GM12892 (cell line): ENCODE data around the gene WFDC1.

ENCODE experiments used
- DNase-seq: peaks from one replicate; pipeline ENCODE4 v3.0.0; 2011; ENCODE audit not compliant: insufficient read length
- FAIRE-seq: peaks from 2 replicates; lab custom pipeline; 2011; peaks lifted over from hg19 to GRCh38; lab: Jason Lieb, UNC
- POLR2A ChIP-seq: IDR thresholded peaks from 2 replicates; pipeline ENCODE4 v1.6.1; 2011; ENCODE audit warnings: low read depth, low read length, control low read depth
- POLR2AphosphoS5 ChIP-seq: IDR thresholded peaks from 2 replicates; pipeline ENCODE4 v1.6.1; 2011; ENCODE audit warnings: low read depth, low read length, control low read depth
- TAF1 ChIP-seq: IDR thresholded peaks from 2 replicates; pipeline ENCODE4 v1.6.1; 2011; ENCODE audit warnings: low read depth, mild to moderate bottlenecking, control low read depth, low read length, borderline replicate concordance

Gene WFDC1

DNA sequence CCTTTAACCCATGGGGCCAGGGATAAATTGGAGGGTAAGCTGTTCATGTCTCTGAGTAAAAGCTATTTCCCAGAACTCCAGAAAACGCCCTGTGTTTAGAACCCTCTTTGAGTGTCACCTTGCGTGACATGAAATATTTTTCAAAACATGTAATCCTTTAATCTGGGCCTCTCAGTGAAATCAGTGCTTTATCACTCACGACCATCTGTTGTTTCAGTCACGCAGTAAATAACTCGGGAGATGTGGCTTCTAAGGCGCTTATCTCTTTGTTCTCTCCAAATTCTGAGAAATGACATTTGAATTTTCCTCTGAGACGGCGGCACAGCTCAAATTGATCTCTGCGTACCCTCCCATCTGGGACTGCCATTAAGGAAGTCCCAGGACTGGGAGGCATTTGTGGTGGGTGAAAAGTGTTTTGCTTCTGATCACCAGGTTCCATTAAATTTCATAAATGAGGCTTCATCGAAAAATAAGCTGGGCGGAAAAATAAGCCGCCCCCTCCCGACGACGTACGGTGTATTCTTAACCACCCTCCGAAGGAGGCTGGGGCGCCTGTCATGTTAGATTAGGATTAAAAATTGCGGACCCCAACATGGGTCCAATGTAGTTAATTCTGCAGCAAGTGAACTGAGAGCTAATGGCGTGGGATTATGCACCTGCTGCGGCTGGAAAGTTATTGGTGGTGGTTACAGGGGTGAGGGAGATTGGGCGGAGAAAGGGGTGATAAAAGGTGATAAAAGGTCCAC, 12.7 kb downstream of the WFDC1 start:
- no peak for TF ChIP-seq TAF1
- no peak for TF ChIP-seq POLR2A
- TF ChIP-seq POLR2AphosphoS5: no peak
- FAIRE-seq (no peak), DNase-seq (no peak)

DNA sequence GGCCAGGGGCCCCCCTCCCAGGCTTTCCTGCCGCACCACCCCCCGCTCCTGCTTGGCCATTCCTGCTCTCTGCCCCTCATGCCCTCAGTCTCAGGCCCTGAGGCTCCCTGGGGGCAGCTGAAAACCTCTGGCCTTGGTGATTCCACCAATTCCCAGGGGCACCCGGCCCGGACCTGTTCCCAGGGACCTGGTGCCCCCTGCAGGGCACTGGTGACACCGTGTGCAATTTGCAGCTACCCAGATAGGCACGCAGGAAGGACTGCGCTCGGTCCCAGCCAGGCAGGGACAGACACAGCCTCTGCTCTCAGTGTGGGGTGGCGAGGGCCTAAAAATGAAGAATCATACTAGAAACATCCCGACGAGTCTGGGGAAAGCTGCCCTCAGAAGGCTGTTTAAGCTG, 13.4 kb downstream of the WFDC1 start:
- TF ChIP-seq TAF1 (no peak), POLR2AphosphoS5 (no peak), POLR2A (no peak)
- DNase-seq (peak; percentile 33), FAIRE-seq (no peak)

DNA sequence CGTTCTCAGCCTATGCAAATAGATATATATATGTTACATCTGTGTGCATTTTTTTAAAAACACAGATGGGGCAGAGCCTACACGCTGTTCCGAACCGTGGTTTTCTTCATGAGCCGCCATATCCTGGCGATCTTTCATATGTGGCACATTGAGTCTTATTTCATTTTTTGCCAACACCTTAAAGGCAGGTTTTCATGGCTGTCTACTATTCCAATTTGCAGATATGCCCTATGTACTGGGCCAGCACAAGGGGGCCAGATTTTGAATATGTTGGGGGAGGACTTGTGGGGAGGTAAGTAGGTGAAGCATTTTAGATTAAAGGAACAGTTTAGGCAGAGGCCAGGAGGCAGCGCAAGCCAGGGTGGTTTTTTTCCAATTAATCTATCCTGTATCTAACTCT, 16.0 kb downstream of the WFDC1 start:
- no peak for TF ChIP-seq POLR2AphosphoS5
- TF ChIP-seq TAF1: no peak
- TF ChIP-seq POLR2A: no peak
- DNase-seq: no peak
- FAIRE-seq: no peak

DNA sequence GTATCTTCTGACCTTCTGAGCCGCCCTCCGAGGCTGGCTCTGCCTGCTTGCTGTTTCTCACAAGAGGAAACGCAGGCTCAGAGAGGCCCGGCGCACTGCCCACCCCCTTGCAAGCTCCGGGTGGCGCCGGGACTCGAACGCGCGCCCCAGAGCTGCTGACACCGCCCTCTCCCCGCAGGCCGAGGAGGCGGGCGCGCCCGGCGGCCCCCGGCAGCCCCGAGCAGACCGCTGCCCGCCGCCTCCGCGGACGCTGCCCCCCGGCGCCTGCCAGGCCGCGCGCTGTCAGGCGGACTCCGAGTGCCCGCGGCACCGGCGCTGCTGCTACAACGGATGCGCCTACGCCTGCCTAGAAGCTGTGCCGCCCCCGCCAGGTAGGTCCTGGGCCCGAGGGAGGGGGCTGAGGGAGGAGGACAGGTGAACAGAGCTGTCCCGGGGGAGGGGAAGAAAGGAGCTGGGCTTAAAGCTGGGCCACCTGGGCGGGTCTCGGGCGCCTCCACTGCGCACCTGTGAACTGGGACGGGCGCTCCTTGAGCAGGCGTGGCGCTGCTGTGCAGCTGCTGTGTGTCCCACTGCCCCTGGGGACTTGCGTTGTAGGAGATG, 18.2 kb downstream of the WFDC1 start:
- FAIRE-seq (no peak), DNase-seq (no peak)
- TF ChIP-seq POLR2AphosphoS5: no peak
- no peak for TF ChIP-seq POLR2A
- no peak for TF ChIP-seq TAF1

DNA sequence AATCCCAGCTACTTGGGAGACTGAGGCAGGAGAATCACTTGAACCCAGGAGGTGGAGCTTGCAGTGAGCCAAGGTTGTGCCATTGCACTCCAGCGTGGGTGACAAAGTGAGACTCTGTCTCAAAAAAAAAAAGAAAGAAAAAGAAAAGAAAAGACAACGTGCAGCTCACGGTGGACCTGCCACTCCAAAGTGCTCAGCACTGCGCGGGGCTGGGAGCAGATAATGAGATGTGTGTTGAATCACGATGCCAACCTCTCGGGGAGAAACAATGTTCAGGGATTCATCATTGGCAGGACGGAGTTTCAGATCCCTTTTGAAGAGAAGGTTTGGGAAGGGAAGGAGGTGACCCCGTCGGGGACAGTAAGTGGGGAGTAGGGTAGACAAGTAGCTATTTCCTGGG, 19.2 kb downstream of the WFDC1 start:
- no peak for FAIRE-seq
- no peak for DNase-seq
- TF ChIP-seq POLR2AphosphoS5: no peak
- TF ChIP-seq TAF1: no peak
- TF ChIP-seq POLR2A: no peak

DNA sequence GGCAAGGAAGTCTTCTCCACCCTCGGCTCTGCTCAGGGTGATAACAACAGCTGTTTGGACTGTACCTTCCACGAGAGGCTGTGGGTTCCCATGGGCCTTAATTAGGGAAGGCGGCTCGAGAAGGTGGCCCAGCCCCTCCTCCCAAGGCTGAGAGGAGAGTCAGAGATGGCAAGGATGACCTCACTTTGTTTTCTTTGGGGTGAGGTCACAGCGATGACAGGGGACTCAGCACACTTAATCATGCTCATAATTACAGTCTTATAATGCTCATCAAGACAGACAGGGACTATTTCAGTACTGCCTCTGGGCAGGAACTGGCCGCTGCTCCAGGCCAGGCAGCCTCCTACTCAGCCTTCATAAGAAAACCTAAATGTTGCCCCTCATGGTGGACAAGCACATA, 19.7 kb downstream of the WFDC1 start:
- no peak for DNase-seq
- TF ChIP-seq TAF1: no peak
- TF ChIP-seq POLR2AphosphoS5: no peak
- TF ChIP-seq POLR2A: no peak
- FAIRE-seq: no peak

DNA sequence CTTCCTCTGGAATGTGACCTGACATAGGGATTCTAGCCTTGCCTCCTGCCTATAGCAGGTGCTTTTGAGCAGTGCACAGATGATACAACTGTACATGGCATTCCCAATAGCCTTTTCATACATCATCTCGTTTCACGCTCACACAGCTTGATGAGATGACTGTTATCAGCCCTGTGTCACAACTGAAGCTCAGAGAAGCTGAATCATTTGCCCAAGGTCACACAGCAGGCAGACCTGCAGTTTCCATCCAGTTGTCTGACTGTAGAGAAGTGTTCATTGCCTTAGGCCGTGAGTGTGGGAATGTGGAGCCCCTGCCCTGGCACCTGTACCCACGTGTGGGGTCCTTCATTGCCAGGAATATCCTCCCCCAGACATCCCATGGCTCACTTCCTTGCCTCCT, 20.1 kb downstream of the WFDC1 start:
- no peak for FAIRE-seq
- DNase-seq: no peak
- no peak for TF ChIP-seq TAF1
- TF ChIP-seq POLR2A: no peak
- no peak for TF ChIP-seq POLR2AphosphoS5

DNA sequence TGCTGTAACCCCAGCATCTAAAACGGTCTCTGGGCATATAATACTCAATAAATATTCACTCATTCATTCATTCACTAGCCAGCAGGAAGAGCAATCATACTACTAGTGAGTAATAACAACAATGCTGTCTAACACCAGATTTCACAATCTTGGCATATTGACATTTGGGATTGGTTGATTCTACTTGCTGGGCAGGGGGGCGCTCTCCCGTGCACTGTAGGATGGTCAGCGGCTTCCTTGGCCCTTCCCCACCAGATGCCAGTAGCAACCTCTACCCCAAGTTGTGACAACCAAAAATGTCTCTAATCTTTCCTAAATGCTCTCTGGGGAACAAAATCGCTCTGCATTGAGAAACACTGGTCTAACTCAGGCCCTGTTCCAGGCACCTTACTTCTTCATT, 20.7 kb downstream of the WFDC1 start:
- no peak for TF ChIP-seq TAF1
- FAIRE-seq: no peak

DNA sequence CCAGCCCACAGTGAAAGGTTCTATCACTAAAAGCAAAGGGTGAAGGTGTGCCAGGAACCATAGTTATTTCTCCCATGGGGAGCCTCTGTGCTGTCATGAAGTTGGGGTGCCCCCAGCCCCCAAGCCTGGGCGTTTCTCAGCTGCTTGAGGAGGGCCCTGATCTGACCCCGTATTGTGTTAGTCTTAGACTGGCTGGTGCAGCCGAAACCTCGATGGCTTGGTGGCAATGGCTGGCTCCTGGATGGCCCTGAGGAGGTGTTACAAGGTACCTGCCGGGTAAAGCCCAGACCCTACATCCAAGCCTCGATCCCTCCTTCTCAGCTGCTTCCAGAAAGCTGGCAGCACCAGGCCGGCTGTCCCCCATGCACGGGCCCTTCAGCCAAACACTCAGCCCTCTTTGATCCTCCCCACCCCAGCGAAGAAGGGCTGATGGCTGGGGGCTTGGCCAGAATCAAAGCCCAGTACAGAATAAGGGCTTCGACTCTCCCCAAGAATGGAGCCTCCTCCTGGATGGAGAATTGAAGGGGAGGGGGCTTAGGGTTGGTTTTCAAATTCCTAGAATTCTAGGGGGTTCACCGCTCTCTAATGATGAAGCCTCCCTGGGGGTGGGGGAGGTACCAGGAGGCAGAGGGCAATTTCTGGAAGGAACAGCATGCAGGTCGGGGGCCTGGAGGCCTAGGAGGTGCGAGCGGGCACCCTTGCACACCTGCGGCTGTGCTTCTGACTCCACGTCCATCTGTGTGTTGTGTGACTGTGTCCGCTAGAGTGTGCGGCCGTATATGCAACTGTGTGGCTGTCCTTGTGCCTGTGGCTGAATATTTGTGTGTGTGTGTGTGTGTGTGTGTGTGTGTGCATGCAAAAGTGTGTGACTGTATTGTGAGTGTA, 23.7 kb downstream of the WFDC1 start:
- no peak for TF ChIP-seq POLR2AphosphoS5
- TF ChIP-seq POLR2A: no peak
- no peak for TF ChIP-seq TAF1
- DNase-seq: no peak
- no peak for FAIRE-seq

More for the DNA sequence above, 20.7 kb downstream of the WFDC1 start:
- no peak for DNase-seq

DNA sequence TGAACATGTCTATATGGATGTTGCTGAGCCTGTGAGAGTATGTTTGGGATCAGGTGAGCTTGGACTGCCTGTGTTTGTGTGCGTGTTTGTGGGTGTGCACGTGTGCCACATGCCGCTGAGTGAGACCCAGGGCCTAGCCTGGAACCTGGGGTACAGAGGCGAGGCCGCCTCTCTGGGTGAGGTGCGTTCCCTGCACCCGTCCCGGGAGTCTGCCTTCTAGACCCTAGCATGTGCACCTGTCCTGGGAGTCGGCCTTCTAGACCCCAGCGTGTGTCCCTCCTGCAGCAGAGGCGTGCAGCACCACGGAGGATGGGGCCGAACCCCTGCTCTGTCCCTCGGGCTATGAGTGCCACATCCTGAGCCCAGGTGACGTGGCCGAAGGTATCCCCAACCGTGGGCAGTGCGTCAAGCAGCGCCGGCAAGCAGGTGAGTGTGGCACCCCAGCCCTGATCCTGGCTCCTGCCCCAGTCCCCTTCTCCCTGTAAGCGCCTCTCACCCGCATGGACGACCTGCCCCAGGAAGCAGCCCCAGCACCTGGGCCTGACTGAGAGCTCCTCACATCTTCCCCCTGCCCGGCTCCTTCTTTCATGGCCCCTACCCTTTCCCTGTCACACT, 24.6 kb downstream of the WFDC1 start:
- FAIRE-seq (no peak), DNase-seq (no peak)
- TF ChIP-seq POLR2A (no peak), POLR2AphosphoS5 (no peak), TAF1 (no peak)

DNA sequence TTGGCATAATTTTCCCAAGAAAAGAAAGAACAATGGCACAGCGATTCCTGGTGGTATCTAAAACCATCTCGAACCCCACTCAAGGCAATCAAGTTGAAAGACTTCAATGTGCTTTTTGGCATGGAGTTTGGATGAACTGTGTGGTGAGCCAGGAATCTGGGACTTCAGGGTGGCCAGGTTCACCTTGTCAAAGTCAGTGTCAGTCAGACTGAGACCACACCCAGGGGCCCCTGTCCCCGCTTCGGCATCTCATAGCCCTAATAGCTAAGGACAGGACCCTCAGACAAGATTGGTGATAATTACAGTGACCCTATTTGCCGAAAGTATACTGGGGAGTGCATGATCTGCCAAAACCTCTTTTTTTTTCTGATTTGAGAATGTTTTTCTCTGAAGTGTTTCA, 25.8 kb downstream of the WFDC1 start:
- no peak for FAIRE-seq
- TF ChIP-seq POLR2A (no peak), POLR2AphosphoS5 (no peak), TAF1 (no peak)
- no peak for DNase-seq

DNA sequence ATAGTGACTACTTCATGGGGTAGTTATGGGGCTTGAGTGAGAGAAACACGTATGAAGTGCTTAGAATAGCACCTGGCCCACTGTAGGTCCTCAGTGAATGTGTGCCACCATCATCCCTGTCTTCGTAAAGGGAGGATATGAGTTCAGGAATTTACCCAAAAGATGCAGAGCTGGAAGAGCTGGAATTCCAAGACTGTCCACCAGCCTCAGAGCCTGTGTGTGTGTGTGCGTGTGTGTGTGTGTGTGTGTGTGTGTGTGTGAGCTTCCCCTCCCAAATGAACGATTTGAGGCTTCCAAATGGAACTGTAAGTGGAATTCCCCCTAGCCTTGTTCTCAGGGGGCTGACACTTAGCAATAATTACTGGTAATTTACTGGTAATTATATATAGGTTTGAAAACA, 27.3 kb downstream of the WFDC1 start:
- no peak for TF ChIP-seq POLR2AphosphoS5
- no peak for FAIRE-seq

More for the DNA sequence above, 27.3 kb downstream of the WFDC1 start:
- DNase-seq: no peak
